Spleen (tissue), 7 donors: ENCODE measurements around the gene SH3RF3.

Experiments used
- POLR2A ChIP-seq, 3 donors: fragments of 450-650 bp; IDR thresholded peaks; one replicate each; pipeline ENCODE4 v1.5.1; 2017; ENCODE audit warnings: antibody characterized with exemption in 3 of 3, mild to moderate bottlenecking in 1 of 3
- TF ChIP-seq, protein P1 (sequence below), 11 experiments: fragments of 200-600 bp in 7 of 11; fragments of 450-650 bp in 4 of 11; sonication (generic) in 4 of 11; IDR thresholded peaks in 8 of 11; conservative IDR thresholded peaks in 3 of 11; 1 replicate in 7 of 11; 2 replicates in 4 of 11; pipeline versions ENCODE4 v1.4.0 to v1.8.0; 2016 to 2021; ENCODE audit warnings: antibody characterized with exemption in 11 of 11, inconsistent platforms in 4 of 11, mild to moderate bottlenecking in 1 of 11
- donor health status: DM: no; HTN: no; CAD: no; lungs with moderate emphysema.
- donor health status: DM: no; HTN: no; CAD: no.
- donor health status: DM: no; HTN: no; CAD: no.

DNA sequence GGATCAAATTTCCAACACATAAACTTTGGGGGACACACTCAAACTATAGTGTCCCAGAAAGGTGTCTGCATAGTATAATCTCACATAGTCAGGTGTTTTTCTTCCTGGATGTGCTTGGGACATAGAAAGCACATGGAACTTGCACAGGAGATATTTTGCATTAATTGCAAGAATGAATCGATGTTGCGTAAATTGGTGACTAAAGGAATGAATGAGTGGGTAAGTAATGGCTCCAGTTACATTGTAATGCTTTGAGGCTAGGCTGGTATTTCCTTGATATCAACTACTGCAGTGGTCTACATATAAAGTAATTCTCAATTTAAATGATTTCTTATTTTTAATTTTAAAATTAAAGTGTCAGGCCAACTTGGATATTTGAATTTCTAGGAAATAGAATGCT is 53.4 kb downstream of the SH3RF3 start:
- TF ChIP-seq, protein P1, sequence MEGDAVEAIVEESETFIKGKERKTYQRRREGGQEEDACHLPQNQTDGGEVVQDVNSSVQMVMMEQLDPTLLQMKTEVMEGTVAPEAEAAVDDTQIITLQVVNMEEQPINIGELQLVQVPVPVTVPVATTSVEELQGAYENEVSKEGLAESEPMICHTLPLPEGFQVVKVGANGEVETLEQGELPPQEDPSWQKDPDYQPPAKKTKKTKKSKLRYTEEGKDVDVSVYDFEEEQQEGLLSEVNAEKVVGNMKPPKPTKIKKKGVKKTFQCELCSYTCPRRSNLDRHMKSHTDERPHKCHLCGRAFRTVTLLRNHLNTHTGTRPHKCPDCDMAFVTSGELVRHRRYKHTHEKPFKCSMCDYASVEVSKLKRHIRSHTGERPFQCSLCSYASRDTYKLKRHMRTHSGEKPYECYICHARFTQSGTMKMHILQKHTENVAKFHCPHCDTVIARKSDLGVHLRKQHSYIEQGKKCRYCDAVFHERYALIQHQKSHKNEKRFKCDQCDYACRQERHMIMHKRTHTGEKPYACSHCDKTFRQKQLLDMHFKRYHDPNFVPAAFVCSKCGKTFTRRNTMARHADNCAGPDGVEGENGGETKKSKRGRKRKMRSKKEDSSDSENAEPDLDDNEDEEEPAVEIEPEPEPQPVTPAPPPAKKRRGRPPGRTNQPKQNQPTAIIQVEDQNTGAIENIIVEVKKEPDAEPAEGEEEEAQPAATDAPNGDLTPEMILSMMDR (IDR thresholded peaks at IDR 0.05 in 8 of 11, conservative IDR thresholded peaks at IDR 0.05 in 3 of 11): no peak
- TF ChIP-seq POLR2A (IDR thresholded peaks at IDR 0.05): no peak
